H1 (cell line): ENCODE data around the gene MRPL43. TPM values are rescaled to one million over a fixed set of nuclear protein-coding genes. Genes with fewer than 3 reads are reported as not detected.

Experiments
- ASH2L ChIP-seq: fragments of 200-600, 300-600 bp; sonication (generic); IDR thresholded peaks from one replicate; pipeline ENCODE4 v1.7.1; 2017; ENCODE audit warnings: low read length
- BRCA1 ChIP-seq: IDR thresholded peaks from 2 replicates; pipeline ENCODE4 v1.6.1; 2012; ENCODE audit warnings: low read depth, low read length, improper control_type of control experiment
- CHD2 ChIP-seq: IDR thresholded peaks from 2 replicates; pipeline ENCODE4 v1.6.1; 2012; ENCODE audit warnings: low read length, improper control_type of control experiment
- GTF2F1 ChIP-seq: IDR thresholded peaks from 2 replicates; pipeline ENCODE4 v1.6.1; 2012; ENCODE audit warnings: low read depth, low read length, improper control_type of control experiment, borderline replicate concordance
- HDAC2 ChIP-seq, 2 experiments: fragments of 300-600 bp in 1 of 2; sonication (generic) in 1 of 2; IDR thresholded peaks; 2 replicates each; pipeline ENCODE4 v1.6.1; 2011 to 2012; ENCODE audit warnings: low read depth in 2 of 2, low read length in 2 of 2, mild to moderate bottlenecking in 2 of 2, moderate library complexity in 2 of 2, borderline replicate concordance in 1 of 2, inconsistent platforms in 1 of 2
- KDM1A ChIP-seq: fragments of 200-600, 300-600 bp; sonication (generic); IDR thresholded peaks from 2 replicates; pipeline ENCODE4 v1.7.1; 2016; ENCODE audit warnings: mild to moderate bottlenecking, low read length, borderline replicate concordance
- POLR2AphosphoS5 ChIP-seq: IDR thresholded peaks from 2 replicates; pipeline ENCODE4 v1.6.1; 2011; ENCODE audit warnings: low read depth, low read length
- SIRT6 ChIP-seq: IDR thresholded peaks from one replicate; pipeline ENCODE4 v1.7.1; 2012; ENCODE audit warnings: low read length, inconsistent platforms
- polyA plus RNA-seq, 7 experiments: library from polyadenylated mRNA; depleted of rRNA in 3 of 7; stranded (reverse) in 5 of 7; unstranded in 2 of 7; fragments of >200 nt in 5 of 7; fragments of 200-250 nt in 2 of 7; gene quantifications; 1 replicate in 5 of 7; 2 replicates in 1 of 7; 4 replicates in 1 of 7; pipeline versions ENCODE4 v1.2.1 to v1.2.3, GENCODE V29; 2011 to 2013; ENCODE audit warnings: missing spikeins in 2 of 7, mixed read lengths in 2 of 7
- total RNA-seq: library from RNA; stranded (reverse); fragmentation: NEBNext Ultra II Directional; extraction: Animal tissue kit (Norgen Biotek cat#: 25700); gene quantifications from 2 replicates; pipeline ENCODE4 v1.2.1, GENCODE V29; 2021
- TF ChIP-seq, protein P1 (sequence below): IDR thresholded peaks from 2 replicates; pipeline ENCODE4 v1.6.1; 2012; ENCODE audit warnings: low read length, inconsistent platforms

Gene MRPL43
- total and polyA plus RNA-seq, 2 of the 8 experiments (the other 6 are each of a cell fraction or from before 2014, with no cell fraction given) = 74.1 to 149 TPM

DNA sequence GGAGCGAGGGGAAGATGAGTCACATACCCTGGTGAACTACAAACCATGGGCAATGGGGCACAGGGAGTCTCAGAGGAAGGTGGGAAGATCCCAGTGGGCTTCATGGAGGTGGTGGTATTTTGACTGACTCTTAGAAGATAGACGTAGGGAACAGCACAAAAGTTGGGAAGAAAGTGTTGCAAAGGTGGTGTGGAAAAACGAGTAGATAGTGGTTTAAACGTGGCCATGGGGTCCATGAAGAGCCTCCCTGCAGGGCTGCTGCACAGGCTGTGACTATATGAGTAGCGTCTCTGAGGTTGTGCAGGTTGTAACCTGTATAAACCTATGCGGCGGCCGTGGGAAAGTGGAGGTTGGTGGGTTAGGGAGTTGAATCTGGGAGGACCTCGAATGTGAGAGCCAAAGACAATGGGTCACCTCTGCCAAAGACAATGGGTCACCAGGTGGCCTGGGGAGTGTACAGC, 26.1 kb upstream of the MRPL43 start (continued):
- TF ChIP-seq POLR2AphosphoS5 = no peak
- no peak for TF ChIP-seq SIRT6
- TF ChIP-seq ASH2L = no peak
- TF ChIP-seq GTF2F1 = no peak
- no peak for TF ChIP-seq BRCA1
- no peak for TF ChIP-seq KDM1A
- TF ChIP-seq, protein P1, sequence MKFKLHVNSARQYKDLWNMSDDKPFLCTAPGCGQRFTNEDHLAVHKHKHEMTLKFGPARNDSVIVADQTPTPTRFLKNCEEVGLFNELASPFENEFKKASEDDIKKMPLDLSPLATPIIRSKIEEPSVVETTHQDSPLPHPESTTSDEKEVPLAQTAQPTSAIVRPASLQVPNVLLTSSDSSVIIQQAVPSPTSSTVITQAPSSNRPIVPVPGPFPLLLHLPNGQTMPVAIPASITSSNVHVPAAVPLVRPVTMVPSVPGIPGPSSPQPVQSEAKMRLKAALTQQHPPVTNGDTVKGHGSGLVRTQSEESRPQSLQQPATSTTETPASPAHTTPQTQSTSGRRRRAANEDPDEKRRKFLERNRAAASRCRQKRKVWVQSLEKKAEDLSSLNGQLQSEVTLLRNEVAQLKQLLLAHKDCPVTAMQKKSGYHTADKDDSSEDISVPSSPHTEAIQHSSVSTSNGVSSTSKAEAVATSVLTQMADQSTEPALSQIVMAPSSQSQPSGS = no peak
- TF ChIP-seq HDAC2 (IDR thresholded peaks at IDR 0.05; ENCODE audit: borderline replicate concordance in 1 of 2, low read depth in 2 of 2, low read length in 2 of 2) = no peak
- no peak for TF ChIP-seq CHD2
